Activated CD4-positive, alpha-beta T cell treated with anti-CD3 and anti-CD28 coated beads, Interleukin-2, amount 50 U/mL, for 4 hours (primary cell): ENCODE data around the gene COLEC12.

Source experiments
- DNase-seq, 2 experiments: peaks; one replicate each; pipeline ENCODE4 v3.0.0-alpha.2; 2020

Gene COLEC12

GRCh38 chr18:505483-506122, 5.1 kb upstream of the COLEC12 start:
- no peak for DNase-seq

DNA sequence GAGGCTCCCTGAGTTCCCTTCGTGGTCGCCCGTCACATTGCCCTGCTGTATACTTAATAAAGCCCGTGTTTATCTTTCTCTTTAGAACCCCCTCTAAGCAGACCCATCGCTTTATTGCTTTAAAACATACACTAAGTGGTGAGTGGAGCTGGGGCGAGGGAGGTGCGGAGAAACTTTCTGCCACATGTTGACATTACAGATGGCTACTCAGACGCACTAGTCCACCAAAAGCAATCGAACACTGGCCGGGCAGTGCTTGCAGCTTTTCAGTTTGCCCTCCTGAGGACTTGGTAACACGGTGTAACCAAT, 859 bp upstream of the COLEC12 start:
- no peak for DNase-seq

DNA sequence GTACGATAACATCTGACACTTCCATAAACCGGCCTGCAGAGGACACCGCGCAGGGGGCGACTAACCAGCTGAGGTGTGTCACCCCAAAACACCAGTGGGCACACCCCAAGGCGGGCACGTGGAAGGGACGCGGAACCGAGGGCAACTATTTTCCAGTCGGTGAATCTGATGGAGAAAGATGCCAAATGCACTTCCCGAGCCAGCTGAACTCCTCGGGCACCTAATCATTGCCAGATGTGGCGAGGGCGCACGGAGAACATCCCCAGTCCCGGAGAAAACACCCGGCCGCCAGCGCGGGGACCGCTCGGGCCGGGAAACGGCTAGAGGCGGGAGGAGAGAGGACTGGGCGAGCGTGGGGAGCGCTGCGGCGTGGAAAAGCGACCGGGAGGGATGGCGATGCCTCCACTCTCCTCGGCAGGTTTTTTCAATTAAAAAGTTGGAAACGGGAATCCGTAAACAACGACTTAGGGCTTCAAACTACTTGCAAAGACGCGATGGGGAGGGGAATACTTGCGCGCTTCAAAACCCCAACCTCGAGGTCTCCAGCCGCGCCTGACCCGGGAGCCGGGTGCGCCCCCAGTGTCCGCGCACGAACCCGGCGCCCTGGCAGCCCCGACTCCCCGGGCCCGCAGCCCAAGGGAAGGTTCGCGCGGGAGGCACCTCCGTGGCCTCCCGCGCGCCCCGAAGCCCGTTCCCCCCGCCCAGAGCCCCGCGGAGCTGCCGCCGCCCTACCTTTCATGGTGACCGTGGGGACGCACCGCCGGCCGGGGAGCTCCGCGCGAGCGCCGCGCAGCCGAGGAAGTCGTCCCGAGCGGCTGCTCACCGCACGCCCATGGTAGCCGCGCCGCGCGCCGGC, 497 bp downstream of the COLEC12 start:
- DNase-seq = no peak

- DNase-seq = no peak
Measured at GRCh38 chr18:498931-499775, 1.3 kb downstream of the COLEC12 start.

GRCh38 chr18:497688-498087, 2.8 kb downstream of the COLEC12 start:
- no peak for DNase-seq

- no peak for DNase-seq
Measured at GRCh38 chr18:495452-495851, 5.0 kb downstream of the COLEC12 start.

- no peak for DNase-seq
Measured at GRCh38 chr18:495017-495416, 5.5 kb downstream of the COLEC12 start.

DNA sequence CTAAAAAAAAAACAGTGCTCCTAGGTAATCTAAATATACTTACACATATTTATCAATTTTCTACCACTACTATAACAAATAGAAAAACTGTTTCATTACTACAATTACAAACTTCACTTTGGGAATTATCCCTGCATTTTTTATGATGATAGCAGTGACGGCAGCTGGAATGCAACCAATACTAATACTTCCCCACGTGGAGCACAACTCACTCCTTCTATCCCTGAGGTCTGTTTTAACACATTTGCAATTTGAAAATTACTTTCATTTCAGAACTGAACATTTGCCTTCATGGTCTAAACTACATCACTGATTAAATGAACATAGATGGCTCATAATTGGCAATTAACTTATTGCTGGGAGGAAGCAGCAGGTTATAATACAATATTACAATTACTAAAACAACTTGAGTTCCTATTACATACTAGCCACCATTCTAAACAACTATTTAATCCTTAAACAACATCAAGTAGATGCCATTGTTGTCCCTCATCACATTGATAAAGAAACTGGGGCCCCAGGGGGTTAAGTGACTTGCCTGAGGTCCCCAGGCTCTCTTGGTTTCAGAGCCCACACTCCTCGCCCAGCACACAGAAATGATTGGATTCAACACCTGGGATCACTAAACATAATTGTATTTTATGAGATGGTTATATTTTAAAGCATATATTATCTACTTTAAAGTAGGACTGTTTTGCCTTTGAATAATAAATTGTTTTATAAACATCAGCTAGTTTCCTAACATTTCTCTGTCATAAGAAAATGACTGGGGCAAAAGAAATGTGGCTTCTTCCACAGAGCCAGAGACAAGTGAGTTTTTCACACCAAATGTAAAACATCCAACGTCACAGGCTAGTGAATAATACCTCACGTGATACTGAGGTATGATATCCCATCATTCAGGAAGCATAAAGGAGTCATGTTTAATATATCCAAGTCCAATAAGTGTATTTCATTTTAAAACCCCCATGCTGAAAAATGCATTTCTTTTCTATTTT, 6.2 kb downstream of the COLEC12 start:
- DNase-seq = no peak

DNA sequence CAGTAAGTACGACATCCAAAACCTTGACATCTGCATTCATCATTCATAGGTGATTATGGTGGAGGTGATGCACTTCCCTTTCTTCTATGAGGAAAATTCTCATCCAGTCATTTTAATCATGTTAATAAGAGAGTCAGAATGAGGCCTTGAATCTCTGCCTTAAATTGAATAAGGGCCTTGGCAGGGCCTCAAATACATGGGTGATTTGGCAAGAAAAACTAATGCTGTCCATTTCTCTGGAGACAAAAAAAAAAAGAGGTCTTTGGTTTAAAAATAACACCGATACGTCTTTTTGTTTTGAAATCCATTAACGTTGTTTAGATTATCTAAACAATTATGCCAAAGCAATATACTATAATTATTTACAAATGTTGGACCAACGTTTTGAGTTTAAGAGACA, 8.1 kb downstream of the COLEC12 start:
- DNase-seq = no peak

DNA sequence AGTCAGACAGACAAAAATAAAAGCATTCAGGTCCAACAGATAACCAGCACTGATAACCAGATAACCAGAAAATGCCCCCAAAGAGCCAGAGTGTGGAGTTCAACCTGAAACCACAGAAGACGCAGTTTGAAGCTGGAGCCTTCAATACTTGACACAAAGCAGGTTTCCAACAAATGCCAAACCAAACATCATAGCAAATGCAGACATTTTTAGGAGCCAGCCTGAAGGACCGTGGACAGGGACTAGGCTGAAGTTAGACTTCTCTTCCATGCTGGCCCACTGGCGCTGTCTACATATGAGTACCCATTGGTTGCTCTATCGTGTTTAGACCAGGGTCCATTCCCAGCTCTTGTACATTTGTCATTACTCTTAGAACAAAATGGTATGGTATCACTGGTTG, 9.9 kb downstream of the COLEC12 start:
- no peak for DNase-seq

DNA sequence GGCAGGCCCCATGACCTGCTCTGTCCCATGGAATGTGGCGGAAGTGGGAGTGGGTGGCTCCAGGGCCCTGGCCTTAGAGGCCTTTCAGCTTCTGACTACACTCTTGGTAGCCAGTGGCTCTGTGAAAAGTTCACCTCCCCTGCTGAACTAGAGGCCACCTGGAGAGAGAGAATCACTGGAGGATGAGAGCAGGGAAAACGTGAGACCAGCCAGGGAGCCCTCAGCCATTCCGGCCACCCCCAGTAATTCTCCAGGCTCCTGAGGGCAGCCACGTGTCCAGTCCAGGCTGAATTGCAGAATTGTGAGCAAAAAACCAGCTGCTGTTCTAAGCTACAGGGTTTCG, 10.5 kb downstream of the COLEC12 start:
- DNase-seq = no peak

DNA sequence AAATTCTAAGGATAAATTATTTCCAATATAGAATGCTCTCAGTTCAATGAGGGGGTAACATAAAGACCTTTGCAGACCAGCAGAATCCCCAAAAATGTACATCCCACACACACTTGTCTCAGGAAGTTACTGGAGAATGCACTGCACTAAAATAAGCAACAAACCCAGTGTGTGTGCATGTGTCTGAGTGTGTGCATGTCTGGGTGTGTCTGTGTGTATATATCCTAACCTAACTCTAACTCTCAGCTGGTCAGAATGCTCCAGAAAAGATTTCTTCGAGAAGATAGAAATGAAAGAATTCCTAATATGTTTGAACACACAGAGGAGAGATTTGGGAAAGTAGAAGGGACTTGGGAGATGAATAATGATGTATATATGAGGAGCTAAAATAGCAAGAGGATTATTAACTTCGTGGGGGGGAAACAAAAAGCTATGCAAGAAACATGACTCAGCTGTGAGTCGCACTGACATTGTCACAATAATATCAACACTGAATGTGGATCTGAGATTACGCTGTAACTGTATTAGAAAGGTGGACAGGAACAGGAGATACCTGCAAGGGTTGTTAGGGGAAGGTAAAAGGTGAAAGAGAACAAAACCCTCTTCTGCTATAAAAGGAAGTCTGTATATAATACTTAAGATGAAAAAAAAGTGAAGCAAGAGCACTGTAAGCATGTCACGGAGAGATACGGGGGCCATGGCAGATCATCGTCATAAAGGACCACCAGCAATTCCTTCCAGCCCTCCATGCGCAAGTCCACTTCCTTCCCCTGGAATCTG, 11.1 kb downstream of the COLEC12 start:
- DNase-seq = no peak

DNA sequence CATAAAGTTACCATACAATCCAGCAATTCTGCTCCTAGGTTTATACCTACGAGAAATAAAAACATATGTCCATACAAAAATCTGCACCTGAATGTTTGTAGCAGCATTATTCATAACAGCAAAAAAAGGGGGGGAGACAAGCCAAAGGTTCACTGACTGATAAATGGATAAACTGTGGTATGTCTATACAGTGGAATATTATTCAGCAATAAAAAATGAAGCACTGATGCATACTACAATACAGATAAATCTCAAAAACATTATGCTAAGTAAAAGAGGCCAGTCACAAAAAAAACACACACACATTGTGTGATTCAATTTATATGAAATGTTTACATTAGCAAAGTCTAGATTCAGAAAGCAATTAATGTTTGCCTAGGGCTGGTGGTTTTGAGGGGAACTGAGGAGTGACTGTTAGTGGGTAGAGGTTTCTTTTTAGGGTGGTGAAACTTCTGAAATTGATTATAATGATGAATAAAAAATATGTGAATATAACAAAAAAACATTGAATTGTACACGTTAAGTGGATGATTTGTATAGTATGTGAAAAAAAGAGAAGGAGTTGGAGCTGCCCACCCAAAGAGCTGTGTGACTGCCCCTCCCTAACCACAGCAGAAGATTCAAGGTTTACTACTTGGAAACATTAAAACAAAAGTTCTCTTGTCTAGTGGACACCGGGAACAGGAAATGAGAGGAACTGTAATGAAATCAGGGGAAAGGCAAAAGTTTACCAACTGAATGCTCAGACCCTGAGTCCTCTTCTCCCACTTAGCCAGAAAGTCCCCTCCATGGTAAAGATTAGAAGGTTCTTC, 13.4 kb downstream of the COLEC12 start:
- no peak for DNase-seq

DNA sequence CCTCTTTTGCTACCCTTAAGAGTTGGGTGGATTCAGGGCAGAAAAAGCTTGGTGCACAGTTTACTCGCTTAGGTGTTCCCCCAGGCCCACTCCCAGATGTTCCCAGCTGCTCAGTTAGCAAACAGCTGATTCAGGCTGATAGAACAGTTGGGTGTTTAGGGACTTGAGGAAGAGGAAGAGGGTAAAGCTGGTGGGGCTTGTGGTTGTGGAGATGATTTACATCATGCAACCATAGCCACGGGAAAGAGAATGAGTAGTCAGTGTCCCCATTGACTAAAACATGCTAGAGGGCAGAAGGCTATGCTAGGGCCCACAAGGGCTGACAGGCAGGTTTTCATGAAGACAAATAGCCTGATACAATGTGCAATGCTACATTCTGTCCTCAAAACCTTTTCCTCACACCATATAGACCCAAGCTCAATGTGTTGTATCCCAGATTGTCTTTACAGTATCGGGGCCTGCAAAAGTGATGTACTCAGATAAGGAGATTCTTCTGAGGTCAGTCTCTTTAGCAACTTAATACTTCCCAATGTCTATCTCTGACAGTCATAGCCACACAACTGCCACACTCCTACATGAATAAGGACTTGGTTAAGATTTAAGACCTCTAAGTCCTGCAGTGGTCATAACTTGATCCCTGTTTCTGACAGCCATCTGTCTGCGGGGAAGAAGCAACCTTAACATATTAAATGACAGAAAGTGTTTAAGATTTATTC, 15.6 kb downstream of the COLEC12 start:
- no peak for DNase-seq

- no peak for DNase-seq
Measured at GRCh38 chr18:478681-479080, 21.8 kb downstream of the COLEC12 start.

DNA sequence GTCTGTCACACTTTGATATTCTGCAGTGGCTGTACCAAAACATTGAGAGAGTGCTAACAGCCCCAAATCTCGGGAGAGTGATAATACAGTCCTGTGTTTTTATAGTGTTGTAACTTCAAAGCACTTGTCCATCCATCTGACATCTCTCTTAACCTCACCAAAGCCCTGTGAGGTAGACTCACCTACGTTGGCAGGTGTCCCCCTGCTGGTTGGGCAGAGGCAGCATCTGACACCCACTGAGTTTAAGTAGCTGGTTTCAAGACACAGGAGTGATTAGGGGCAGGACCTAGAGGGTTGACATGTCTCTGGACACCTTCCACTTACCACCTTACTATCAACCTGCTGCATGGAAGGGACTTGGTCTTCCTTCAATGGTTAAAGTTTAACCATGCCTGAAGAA, 22.9 kb downstream of the COLEC12 start:
- peak in 1 of 2 experiments; percentile 3 for DNase-seq

- no peak for DNase-seq
Measured at GRCh38 chr18:476251-476664, 24.2 kb downstream of the COLEC12 start.

- DNase-seq = no peak
Measured at GRCh38 chr18:475202-476031, 25.1 kb downstream of the COLEC12 start.

DNA sequence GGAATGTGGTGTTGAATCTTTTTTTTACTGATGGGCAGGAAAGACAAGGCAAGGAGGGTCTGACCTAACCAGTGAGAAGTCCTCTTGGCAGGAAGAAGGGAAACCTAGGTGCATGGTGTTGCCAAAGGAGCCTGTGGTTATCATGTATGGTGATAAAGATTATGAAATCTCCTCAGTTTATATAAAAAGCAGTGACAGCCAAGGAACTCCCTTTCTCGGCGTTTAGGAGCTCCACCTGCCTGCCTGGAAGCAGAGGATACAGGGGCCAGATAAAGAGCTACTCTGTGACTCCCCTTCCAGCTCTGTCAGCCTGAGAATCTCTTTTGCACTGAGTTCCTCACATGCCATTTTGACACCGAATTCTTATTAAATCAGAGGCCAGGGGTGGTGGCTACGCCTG, 26.1 kb downstream of the COLEC12 start:
- DNase-seq = no peak
